HCT116 (cell line): Measurements from ENCODE around the gene SHISAL1. TPM values are rescaled to one million over a fixed set of nuclear protein-coding genes. Genes with fewer than 3 reads are reported as not detected.

Source experiments
- ATAC-seq: fragments of 200-7000 bp; cut with Tn5 transposase; 2 replicates; pipeline ENCODE4 v1.9.1; 2020; ENCODE audit warnings: mild to moderate bottlenecking, moderate library complexity
- BruUV-seq: library from RNA; stranded (reverse); fragments of 400-500 nt; replicated peaks from 2 replicates; lab custom pipeline; 2021; lab: Mats Ljungman, UMichigan
- CTCF ChIA-PET: fragments of 300-600 bp; sonication (Branson Sonifier 250); formaldehyde crosslinking; loops from one replicate; lab custom pipeline; 2021; ENCODE audit warnings: antibody characterized with exemption; lab: Charles Lee
- POLR2A ChIA-PET: fragments of 300-600, 350-600 bp; sonication (Branson Sonifier 250); formaldehyde crosslinking; loops from one replicate; lab custom pipeline; 2021; ENCODE audit warnings: antibody characterized with exemption; lab: Charles Lee
- RAD21 ChIA-PET, 2 experiments: fragments of 300-600 bp; sonication (Branson Sonifier 250); formaldehyde crosslinking; loops; one replicate each; lab custom pipeline; 2023; ENCODE audit warnings: low total read pairs in 2 of 2; ENCODE audit not compliant: uncharacterized antibody in 2 of 2, unreplicated experiment in 2 of 2, low non-redundant PET in 1 of 2; lab: Charles Lee
- DNase-seq: peaks from one replicate; pipeline ENCODE4 v3.0.0-alpha.2; 2010; ENCODE audit warnings: low read depth, low spot score
- H2AFZ ChIP-seq: fragments of 200-600 bp; shearing (Covaris generic), sonication (generic); 2 replicates; pipeline ENCODE4 v1.6.1; 2017; ENCODE audit warnings: low read depth, mixed run types, mixed read lengths, antibody characterized with exemption, low read length; ENCODE audit not compliant: poor library complexity, severe bottlenecking
- H3K27ac ChIP-seq: 2 replicates; pipeline ENCODE4 v1.5.1; 2012; ENCODE audit warnings: low read depth, low read length
- H3K27me3 ChIP-seq: fragments of 200-600 bp; sonication (generic); 2 replicates; pipeline ENCODE4 v1.6.1; 2016; ENCODE audit warnings: mixed run types, low read length, mixed read lengths; ENCODE audit not compliant: insufficient read depth
- H3K36me3 ChIP-seq, 2 experiments: fragments of 200-500 bp in 1 of 2; fragments of 200-600 bp in 1 of 2; sonication (Bioruptor generic) in 1 of 2; sonication (generic) in 1 of 2; 2 replicates each; pipeline versions ENCODE4 v1.5.1 to v1.6.1; 2014 to 2016; ENCODE audit warnings: low read length in 2 of 2, inconsistent platforms in 1 of 2, mixed read lengths in 1 of 2, mixed run types in 1 of 2; ENCODE audit not compliant: insufficient read depth in 2 of 2, control insufficient read depth in 1 of 2
- H3K4me1 ChIP-seq, 2 experiments: fragments of 200-600 bp in 1 of 2; sonication (generic) in 1 of 2; 2 replicates each; pipeline versions ENCODE4 v1.5.1 to v1.6.1; 2012 to 2017; ENCODE audit warnings: low read length in 2 of 2, inconsistent platforms in 1 of 2, mild to moderate bottlenecking in 1 of 2, mixed read lengths in 1 of 2, mixed run types in 1 of 2, moderate library complexity in 1 of 2; ENCODE audit not compliant: insufficient read depth in 2 of 2, control insufficient read depth in 1 of 2
- H3K4me2 ChIP-seq: fragments of 200-600 bp; sonication (generic); 2 replicates; pipeline ENCODE4 v1.6.1; 2017; ENCODE audit warnings: mixed run types, low read length, mixed read lengths
- H3K4me3 ChIP-seq, 2 experiments: fragments of 200-600 bp in 1 of 2; sonication (generic) in 1 of 2; replicated peaks in 1 of 2; 2 replicates each; pipeline ENCODE4 v1.5.1; 2011 to 2016; ENCODE audit warnings: low read length in 2 of 2, control low read depth in 1 of 2, low read depth in 1 of 2, mild to moderate bottlenecking in 1 of 2, mixed read lengths in 1 of 2, mixed run types in 1 of 2
- H3K79me2 ChIP-seq: fragments of 200-600 bp; sonication (generic); 2 replicates; pipeline ENCODE4 v1.6.1; 2017; ENCODE audit warnings: mild to moderate bottlenecking, mixed run types, low read length, moderate library complexity, mixed read lengths; ENCODE audit not compliant: insufficient read depth
- H3K9ac ChIP-seq: fragments of 200-600 bp; sonication (generic); 2 replicates; pipeline ENCODE4 v1.6.1; 2016; ENCODE audit warnings: low read length, mixed read lengths
- H3K9me2 ChIP-seq: fragments of 200-600 bp; sonication (generic), shearing (Covaris generic); 2 replicates; pipeline ENCODE4 v1.6.1; 2017; ENCODE audit warnings: mixed run types, mild to moderate bottlenecking, moderate library complexity; ENCODE audit not compliant: insufficient read depth
- H3K9me3 ChIP-seq, 2 experiments: fragments of 200-500 bp in 1 of 2; fragments of 200-600 bp in 1 of 2; sonication (Bioruptor generic) in 1 of 2; sonication (generic) in 1 of 2; 2 replicates each; pipeline ENCODE4 v1.6.1; 2014 to 2017; ENCODE audit warnings: low read length in 2 of 2, mixed read lengths in 2 of 2, inconsistent platforms in 1 of 2, low read depth in 1 of 2, mild to moderate bottlenecking in 1 of 2, mixed run types in 1 of 2, moderate library complexity in 1 of 2; ENCODE audit not compliant: control insufficient read depth in 1 of 2, insufficient read depth in 1 of 2
- H4K20me1 ChIP-seq: fragments of 200-600 bp; sonication (generic), shearing (Covaris generic); 2 replicates; pipeline ENCODE4 v1.6.1; 2017; ENCODE audit warnings: mixed run types, mild to moderate bottlenecking, moderate library complexity; ENCODE audit not compliant: insufficient read depth
- CBX3 ChIP-seq: IDR thresholded peaks from 2 replicates; pipeline ENCODE4 v1.6.1; 2012; ENCODE audit warnings: low read depth
- EGR1 ChIP-seq: IDR thresholded peaks from 2 replicates; pipeline ENCODE4 v1.6.1; 2012; ENCODE audit warnings: low read depth
- ELF1 ChIP-seq: IDR thresholded peaks from 2 replicates; pipeline ENCODE4 v1.6.1; 2012; ENCODE audit warnings: low read depth, borderline replicate concordance
- JUND ChIP-seq: IDR thresholded peaks from 2 replicates; pipeline ENCODE4 v1.6.1; 2012
- POLR2AphosphoS5 ChIP-seq: IDR thresholded peaks from 2 replicates; pipeline ENCODE4 v1.6.1; 2011; ENCODE audit warnings: mild to moderate bottlenecking, low read depth, low read length, moderate library complexity
- RAD21 ChIP-seq: IDR thresholded peaks from 2 replicates; pipeline ENCODE4 v1.6.1; 2012; ENCODE audit warnings: low read depth, mild to moderate bottlenecking
- SIN3A ChIP-seq: IDR thresholded peaks from 2 replicates; pipeline ENCODE4 v1.6.1; 2012; ENCODE audit warnings: low read depth
- SRF ChIP-seq: IDR thresholded peaks from 2 replicates; pipeline ENCODE4 v1.6.1; 2012; ENCODE audit warnings: low read depth
- TCF7L2 ChIP-seq: IDR thresholded peaks from 2 replicates; pipeline ENCODE4 v1.7.0; 2011; ENCODE audit warnings: borderline replicate concordance, inconsistent platforms; ENCODE audit not compliant: insufficient read depth, insufficient read length; ENCODE audit errors: extremely low read depth
- YY1 ChIP-seq: IDR thresholded peaks from 2 replicates; pipeline ENCODE4 v1.6.1; 2011; ENCODE audit warnings: low read length, low read depth, moderate library complexity, mild to moderate bottlenecking; ENCODE audit not compliant: insufficient replicate concordance; ENCODE audit errors: extremely low read depth
- ZFX ChIP-seq: fragments of 450-650 bp; IDR thresholded peaks from 2 replicates; pipeline ENCODE4 v1.6.1; 2017
- intact Hi-C: fragments of 100-400 bp; cut with micrococcal nuclease; formaldehyde crosslinking; loops from 2 replicates; pipeline ENCODE4 v1.10.0; 2022
- total RNA-seq: library from RNA; stranded (reverse); gene quantifications from one replicate; pipeline ENCODE4 v1.2.1, GENCODE V29; 2021; ENCODE audit not compliant: unreplicated experiment
- TF ChIP-seq, protein P1 (sequence below): IDR thresholded peaks from 2 replicates; pipeline ENCODE4 v1.6.1; 2012; ENCODE audit warnings: low read depth
- TF ChIP-seq, protein P2 (sequence below): IDR thresholded peaks from 2 replicates; pipeline ENCODE4 v1.6.1; 2012
- TF ChIP-seq, protein P3 (sequence below): IDR thresholded peaks from 2 replicates; pipeline ENCODE4 v1.6.1; 2011; ENCODE audit warnings: mild to moderate bottlenecking, low read length, moderate library complexity; ENCODE audit not compliant: insufficient replicate concordance; ENCODE audit errors: extremely low read depth

SHISAL1 gene
- total RNA-seq, 1 experiment from 2014 or later: not detected

DNA sequence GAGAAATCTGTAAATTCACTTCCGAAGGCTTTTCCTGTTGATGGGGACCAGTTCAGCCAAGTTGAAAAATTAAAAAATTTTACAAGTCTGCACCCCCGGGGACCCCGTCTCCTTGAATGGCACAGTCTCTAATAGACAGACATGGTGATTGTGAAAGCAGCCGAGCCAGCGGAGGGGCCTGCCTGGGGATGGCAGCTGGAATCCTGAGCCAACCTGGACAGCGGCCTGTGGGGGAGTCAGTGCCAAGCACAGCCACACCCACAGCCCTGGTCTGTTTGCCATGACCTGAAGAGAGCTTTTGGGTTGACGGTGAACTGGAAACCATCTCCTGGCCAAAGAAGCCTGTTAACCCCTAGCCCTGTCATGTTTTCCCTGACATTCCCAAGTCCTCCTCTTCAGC, 67.3 kb downstream of the SHISAL1 start:
- no peaks in the 10 kb centered on the region for H4K20me1 ChIP-seq
- H2AFZ ChIP-seq: no peak overlapping the region
- no peak overlapping the region for H3K9ac ChIP-seq
- H3K4me3 ChIP-seq: no peak overlapping the region
- no TSS peak for BruUV-seq
- no peak for DNase-seq
- H3K36me3 ChIP-seq: no peaks in the 10 kb centered on the region
- ChIA-PET RAD21 (no interaction called here), CTCF (no interaction called here), POLR2A (no interaction called here)
- intact Hi-C loops: no loop called here
- no peaks in the 10 kb centered on the region for H3K4me1 ChIP-seq
- H3K9me2 ChIP-seq: no peaks in the 10 kb centered on the region
- 0 out of 2 replicates have a peak, but pooled peaks cover 14% of the 10 kb centered on the region for H3K27me3 ChIP-seq
- ATAC-seq: no peak
- TF ChIP-seq ELF1: no peak
- no peak for TF ChIP-seq EGR1
- no peak overlapping the region for H3K27ac ChIP-seq
- no peaks in the 10 kb centered on the region for H3K9me3 ChIP-seq
- no peak overlapping the region for H3K4me2 ChIP-seq
- H3K79me2 ChIP-seq: no peaks in the 10 kb centered on the region

DNA sequence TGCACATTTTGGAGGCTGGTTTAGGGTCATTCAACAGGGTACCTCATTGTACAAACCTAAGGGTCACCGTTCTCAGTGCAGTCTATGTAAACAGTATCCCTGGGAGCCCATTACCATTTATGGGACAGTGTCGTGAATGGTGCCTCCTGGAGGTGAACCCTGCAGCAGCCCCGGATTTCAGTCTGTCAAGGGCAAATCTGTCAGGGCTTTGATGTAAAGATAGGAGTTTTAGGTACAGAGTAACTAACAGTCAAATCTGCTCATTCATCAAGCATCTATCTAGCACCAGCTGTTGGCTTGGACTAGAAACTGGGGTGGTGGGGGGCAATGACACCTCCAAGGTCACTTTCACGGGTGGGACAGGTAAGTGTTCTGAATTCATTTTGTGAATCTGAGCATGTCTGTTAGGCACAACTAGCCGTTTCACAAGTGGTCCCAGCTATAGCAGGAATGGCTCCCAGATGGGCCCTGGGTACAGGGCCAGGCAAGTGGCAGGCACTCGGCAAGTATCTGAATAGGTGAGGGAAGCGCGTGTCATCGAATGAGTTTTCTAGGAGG, 68.4 kb downstream of the SHISAL1 start:
- H3K4me3 ChIP-seq: no peak overlapping the region
- no peak overlapping the region for H3K4me2 ChIP-seq
- no peak for ATAC-seq
- H3K9ac ChIP-seq: no peak overlapping the region
- H3K27me3 ChIP-seq: 0 out of 2 replicates have a peak, but pooled peaks cover 14% of the 10 kb centered on the region
- H3K27ac ChIP-seq: no peak overlapping the region
- H3K4me1 ChIP-seq: no peaks in the 10 kb centered on the region
- intact Hi-C loops: no loop called here
- H2AFZ ChIP-seq: no peak overlapping the region
- H3K36me3 ChIP-seq: no peaks in the 10 kb centered on the region
- no peaks in the 10 kb centered on the region for H3K9me2 ChIP-seq
- ChIA-PET RAD21 (no interaction called here), POLR2A (no interaction called here), CTCF (no interaction called here)
- no peaks in the 10 kb centered on the region for H3K9me3 ChIP-seq
- no peaks in the 10 kb centered on the region for H4K20me1 ChIP-seq
- H3K79me2 ChIP-seq: no peaks in the 10 kb centered on the region
- no TSS peak for BruUV-seq
- no peak for DNase-seq
- TF ChIP-seq, protein P1, sequence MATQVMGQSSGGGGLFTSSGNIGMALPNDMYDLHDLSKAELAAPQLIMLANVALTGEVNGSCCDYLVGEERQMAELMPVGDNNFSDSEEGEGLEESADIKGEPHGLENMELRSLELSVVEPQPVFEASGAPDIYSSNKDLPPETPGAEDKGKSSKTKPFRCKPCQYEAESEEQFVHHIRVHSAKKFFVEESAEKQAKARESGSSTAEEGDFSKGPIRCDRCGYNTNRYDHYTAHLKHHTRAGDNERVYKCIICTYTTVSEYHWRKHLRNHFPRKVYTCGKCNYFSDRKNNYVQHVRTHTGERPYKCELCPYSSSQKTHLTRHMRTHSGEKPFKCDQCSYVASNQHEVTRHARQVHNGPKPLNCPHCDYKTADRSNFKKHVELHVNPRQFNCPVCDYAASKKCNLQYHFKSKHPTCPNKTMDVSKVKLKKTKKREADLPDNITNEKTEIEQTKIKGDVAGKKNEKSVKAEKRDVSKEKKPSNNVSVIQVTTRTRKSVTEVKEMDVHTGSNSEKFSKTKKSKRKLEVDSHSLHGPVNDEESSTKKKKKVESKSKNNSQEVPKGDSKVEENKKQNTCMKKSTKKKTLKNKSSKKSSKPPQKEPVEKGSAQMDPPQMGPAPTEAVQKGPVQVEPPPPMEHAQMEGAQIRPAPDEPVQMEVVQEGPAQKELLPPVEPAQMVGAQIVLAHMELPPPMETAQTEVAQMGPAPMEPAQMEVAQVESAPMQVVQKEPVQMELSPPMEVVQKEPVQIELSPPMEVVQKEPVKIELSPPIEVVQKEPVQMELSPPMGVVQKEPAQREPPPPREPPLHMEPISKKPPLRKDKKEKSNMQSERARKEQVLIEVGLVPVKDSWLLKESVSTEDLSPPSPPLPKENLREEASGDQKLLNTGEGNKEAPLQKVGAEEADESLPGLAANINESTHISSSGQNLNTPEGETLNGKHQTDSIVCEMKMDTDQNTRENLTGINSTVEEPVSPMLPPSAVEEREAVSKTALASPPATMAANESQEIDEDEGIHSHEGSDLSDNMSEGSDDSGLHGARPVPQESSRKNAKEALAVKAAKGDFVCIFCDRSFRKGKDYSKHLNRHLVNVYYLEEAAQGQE: no peak
- no peak for TF ChIP-seq ELF1
- TF ChIP-seq, protein P2, sequence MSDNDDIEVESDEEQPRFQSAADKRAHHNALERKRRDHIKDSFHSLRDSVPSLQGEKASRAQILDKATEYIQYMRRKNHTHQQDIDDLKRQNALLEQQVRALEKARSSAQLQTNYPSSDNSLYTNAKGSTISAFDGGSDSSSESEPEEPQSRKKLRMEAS: no peak
- no peak for TF ChIP-seq SIN3A
- TF ChIP-seq TCF7L2: no peak
- no peak for TF ChIP-seq EGR1
- no peak for TF ChIP-seq SRF
- no peak for TF ChIP-seq JUND
- TF ChIP-seq YY1: no peak
- no peak for TF ChIP-seq ZFX
- no peak for TF ChIP-seq CBX3
- TF ChIP-seq, protein P3, sequence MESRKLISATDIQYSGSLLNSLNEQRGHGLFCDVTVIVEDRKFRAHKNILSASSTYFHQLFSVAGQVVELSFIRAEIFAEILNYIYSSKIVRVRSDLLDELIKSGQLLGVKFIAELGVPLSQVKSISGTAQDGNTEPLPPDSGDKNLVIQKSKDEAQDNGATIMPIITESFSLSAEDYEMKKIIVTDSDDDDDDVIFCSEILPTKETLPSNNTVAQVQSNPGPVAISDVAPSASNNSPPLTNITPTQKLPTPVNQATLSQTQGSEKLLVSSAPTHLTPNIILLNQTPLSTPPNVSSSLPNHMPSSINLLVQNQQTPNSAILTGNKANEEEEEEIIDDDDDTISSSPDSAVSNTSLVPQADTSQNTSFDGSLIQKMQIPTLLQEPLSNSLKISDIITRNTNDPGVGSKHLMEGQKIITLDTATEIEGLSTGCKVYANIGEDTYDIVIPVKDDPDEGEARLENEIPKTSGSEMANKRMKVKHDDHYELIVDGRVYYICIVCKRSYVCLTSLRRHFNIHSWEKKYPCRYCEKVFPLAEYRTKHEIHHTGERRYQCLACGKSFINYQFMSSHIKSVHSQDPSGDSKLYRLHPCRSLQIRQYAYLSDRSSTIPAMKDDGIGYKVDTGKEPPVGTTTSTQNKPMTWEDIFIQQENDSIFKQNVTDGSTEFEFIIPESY: no peak
- no peak for TF ChIP-seq POLR2AphosphoS5
- no peak for TF ChIP-seq RAD21
